Measurements from ENCODE around the gene CASZ1.

The CASZ1 gene

GRCh38 chr1:10796029-10796944 is at the start of gene CASZ1:
Gene CASZ1 (minus strand): TSS chr1:10796646. CDS start chr1:10693889, 102,757 bp downstream.
- no peak for DNase-seq (ENCODE audit: extremely low read depth in 1 of 2, low read depth in 1 of 2)

GRCh38 chr1:10843697-10844096 is 47.3 kb upstream of the CASZ1 start:
- DNase-seq (ENCODE audit: extremely low read depth in 1 of 2, low read depth in 1 of 2) = no peak

- no peak for DNase-seq (ENCODE audit: extremely low read depth in 1 of 2, low read depth in 1 of 2)
Observed at GRCh38 chr1:10841118-10841517, 44.7 kb upstream of the CASZ1 start.

- DNase-seq (ENCODE audit: extremely low read depth in 1 of 2, low read depth in 1 of 2) = no peak
Observed at GRCh38 chr1:10839188-10839770, 42.8 kb upstream of the CASZ1 start.

- no peak for DNase-seq (ENCODE audit: extremely low read depth in 1 of 2, low read depth in 1 of 2)
Observed at GRCh38 chr1:10838541-10838940, 42.1 kb upstream of the CASZ1 start.

- no peak for DNase-seq (ENCODE audit: extremely low read depth in 1 of 2, low read depth in 1 of 2)
Observed at GRCh38 chr1:10836726-10837125, 40.3 kb upstream of the CASZ1 start.

- no peak for DNase-seq (ENCODE audit: extremely low read depth in 1 of 2, low read depth in 1 of 2)
Observed at GRCh38 chr1:10835822-10836421, 39.5 kb upstream of the CASZ1 start.

GRCh38 chr1:10835421-10835820 is 39.0 kb upstream of the CASZ1 start:
- DNase-seq (ENCODE audit: extremely low read depth in 1 of 2, low read depth in 1 of 2) = no peak

GRCh38 chr1:10834770-10835412 is 38.4 kb upstream of the CASZ1 start:
- DNase-seq (ENCODE audit: extremely low read depth in 1 of 2, low read depth in 1 of 2) = no peak

GRCh38 chr1:10833630-10834557 is 37.4 kb upstream of the CASZ1 start:
- DNase-seq (ENCODE audit: extremely low read depth in 1 of 2, low read depth in 1 of 2) = no peak

- DNase-seq (ENCODE audit: extremely low read depth in 1 of 2, low read depth in 1 of 2) = no peak
Observed at GRCh38 chr1:10832703-10833102, 36.3 kb upstream of the CASZ1 start.

- DNase-seq (ENCODE audit: extremely low read depth in 1 of 2, low read depth in 1 of 2) = no peak
Observed at GRCh38 chr1:10830961-10831668, 34.7 kb upstream of the CASZ1 start.

GRCh38 chr1:10829965-10830515 is 33.6 kb upstream of the CASZ1 start:
- no peak for DNase-seq (ENCODE audit: extremely low read depth in 1 of 2, low read depth in 1 of 2)

- no peak for DNase-seq (ENCODE audit: extremely low read depth in 1 of 2, low read depth in 1 of 2)
Observed at GRCh38 chr1:10829067-10829818, 32.8 kb upstream of the CASZ1 start.

GRCh38 chr1:10827377-10828333 is 31.2 kb upstream of the CASZ1 start:
- no peak for DNase-seq (ENCODE audit: extremely low read depth in 1 of 2, low read depth in 1 of 2)

GRCh38 chr1:10825592-10825991 is 29.1 kb upstream of the CASZ1 start:
- no peak for DNase-seq (ENCODE audit: extremely low read depth in 1 of 2, low read depth in 1 of 2)

- DNase-seq (ENCODE audit: extremely low read depth in 1 of 2, low read depth in 1 of 2) = no peak
Observed at GRCh38 chr1:10824821-10825540, 28.5 kb upstream of the CASZ1 start.
